Astrocyte (in vitro differentiated cells and primary cell): ENCODE results near the gene TMEM132A.

Experiments
- EZH2 ChIP-seq: IDR thresholded peaks from 2 replicates; pipeline ENCODE4 v1.6.1; 2012; ENCODE audit warnings: mild to moderate bottlenecking, low read length, inconsistent platforms; ENCODE audit not compliant: insufficient read depth
- TF ChIP-seq, protein P1 (sequence below): IDR thresholded peaks from 2 replicates; pipeline ENCODE4 v1.5.1; 2011; ENCODE audit warnings: low read depth, mild to moderate bottlenecking, inconsistent platforms, low read length, moderate library complexity; ENCODE audit not compliant: insufficient read depth

DNA sequence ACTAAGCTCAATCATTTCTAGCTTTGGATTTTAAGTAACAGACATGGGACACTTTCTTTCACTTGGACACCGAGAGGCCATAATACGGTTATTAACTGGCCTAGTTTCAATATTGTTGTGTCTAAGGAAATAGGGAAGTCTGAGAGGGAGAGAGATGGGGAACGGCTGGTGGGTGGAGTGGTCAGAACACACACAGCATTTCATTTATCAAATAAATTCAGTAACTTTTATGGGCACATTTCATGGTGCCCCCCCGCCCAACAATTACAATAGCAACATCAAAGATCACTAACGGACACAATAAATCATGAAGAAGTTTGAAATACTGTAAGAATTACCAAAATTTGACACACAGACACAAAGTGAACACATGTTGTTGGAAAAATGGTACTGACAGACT is 28.6 kb upstream of the TMEM132A start:
- TF ChIP-seq, protein P1, sequence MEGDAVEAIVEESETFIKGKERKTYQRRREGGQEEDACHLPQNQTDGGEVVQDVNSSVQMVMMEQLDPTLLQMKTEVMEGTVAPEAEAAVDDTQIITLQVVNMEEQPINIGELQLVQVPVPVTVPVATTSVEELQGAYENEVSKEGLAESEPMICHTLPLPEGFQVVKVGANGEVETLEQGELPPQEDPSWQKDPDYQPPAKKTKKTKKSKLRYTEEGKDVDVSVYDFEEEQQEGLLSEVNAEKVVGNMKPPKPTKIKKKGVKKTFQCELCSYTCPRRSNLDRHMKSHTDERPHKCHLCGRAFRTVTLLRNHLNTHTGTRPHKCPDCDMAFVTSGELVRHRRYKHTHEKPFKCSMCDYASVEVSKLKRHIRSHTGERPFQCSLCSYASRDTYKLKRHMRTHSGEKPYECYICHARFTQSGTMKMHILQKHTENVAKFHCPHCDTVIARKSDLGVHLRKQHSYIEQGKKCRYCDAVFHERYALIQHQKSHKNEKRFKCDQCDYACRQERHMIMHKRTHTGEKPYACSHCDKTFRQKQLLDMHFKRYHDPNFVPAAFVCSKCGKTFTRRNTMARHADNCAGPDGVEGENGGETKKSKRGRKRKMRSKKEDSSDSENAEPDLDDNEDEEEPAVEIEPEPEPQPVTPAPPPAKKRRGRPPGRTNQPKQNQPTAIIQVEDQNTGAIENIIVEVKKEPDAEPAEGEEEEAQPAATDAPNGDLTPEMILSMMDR, result no peak
- TF ChIP-seq EZH2, result no peak
